ENCODE data around the gene UHRF1. TPM values are rescaled to one million over a fixed set of nuclear protein-coding genes. Genes with fewer than 3 reads are reported as not detected.

Gene UHRF1
- total and polyA plus RNA-seq, 3 donors from 2014 or later = 9.3 to 11.7 (median 10.0) TPM

GRCh38 chr19:4991996-4992698 lies 82.8 kb downstream of the UHRF1 start:
- H3K27me3 ChIP-seq = no peaks in the 10 kb centered on the region
- TF ChIP-seq POLR2A (IDR thresholded peaks at IDR 0.05) (no peak), CTCF (IDR thresholded peaks at IDR 0.05) (no peak)
- intact Hi-C loops (cut with DNase I; ENCODE audit: low total_unique reads) = no loop called here
- WGBS, 2 donors = 79 to 87% methylated on average over 13 of the region's 13 CpGs
- no peak for DNase-seq
- H3K4me1 ChIP-seq = peaks cover 19% of the 10 kb centered on the region
- H3K9me3 ChIP-seq = no peaks in the 10 kb centered on the region
- H3K36me3 ChIP-seq (ENCODE audit: low read depth, missing control alignments) = no peaks in the 10 kb centered on the region
- H3K27ac ChIP-seq = no peak overlapping the region
- H3K4me3 ChIP-seq = no peak overlapping the region

GRCh38 chr19:4993683-4994082 lies 84.4 kb downstream of the UHRF1 start:
- TF ChIP-seq POLR2A (IDR thresholded peaks at IDR 0.05) = no peak
- no peak for TF ChIP-seq CTCF (IDR thresholded peaks at IDR 0.05)
- H3K4me1 ChIP-seq = peaks cover 5% of the 10 kb centered on the region
- H3K36me3 ChIP-seq (ENCODE audit: low read depth, missing control alignments) = no peaks in the 10 kb centered on the region
- intact Hi-C loops (cut with DNase I; ENCODE audit: low total_unique reads) = no loop called here
- no peaks in the 10 kb centered on the region for H3K27me3 ChIP-seq
- H3K4me3 ChIP-seq = no peak overlapping the region
- 90 to 97% methylated on average over 3 of the region's 3 CpGs for WGBS, 2 donors
- no peaks in the 10 kb centered on the region for H3K9me3 ChIP-seq
- no peak for DNase-seq
- H3K27ac ChIP-seq = no peak overlapping the region

- no peaks in the 10 kb centered on the region for H3K36me3 ChIP-seq (ENCODE audit: low read depth, missing control alignments)
- no peak overlapping the region for H3K4me3 ChIP-seq
- H3K4me1 ChIP-seq = no peaks in the 10 kb centered on the region
- TF ChIP-seq POLR2A (IDR thresholded peaks at IDR 0.05) = no peak
- no peak for TF ChIP-seq CTCF (IDR thresholded peaks at IDR 0.05)
- WGBS, 2 donors = 84 to 86% methylated on average over 5 of the region's 5 CpGs
- no peak for DNase-seq
- H3K9me3 ChIP-seq = no peaks in the 10 kb centered on the region
- H3K27me3 ChIP-seq = no peaks in the 10 kb centered on the region
- no peak overlapping the region for H3K27ac ChIP-seq
- intact Hi-C loops (cut with DNase I; ENCODE audit: low total_unique reads) = no loop called here
Measured at GRCh38 chr19:4996701-4997100, 87.4 kb downstream of the UHRF1 start.

- Histone ChIP-seq H3K27ac (no peak overlapping the region), H3K27me3 (no peaks in the 10 kb centered on the region), H3K4me3 (no peak overlapping the region), H3K4me1 (no peaks in the 10 kb centered on the region), H3K9me3 (no peaks in the 10 kb centered on the region), H3K36me3 (ENCODE audit: low read depth, missing control alignments) (no peaks in the 10 kb centered on the region)
- no peak for DNase-seq
- WGBS, 2 donors = 95 to 97% methylated on average over 10 to 12 of the region's 12 CpGs
- intact Hi-C loops (cut with DNase I; ENCODE audit: low total_unique reads) = no loop called here
- TF ChIP-seq POLR2A (IDR thresholded peaks at IDR 0.05) (no peak), CTCF (IDR thresholded peaks at IDR 0.05) (no peak)
Measured at GRCh38 chr19:4997297-4997696, 88.0 kb downstream of the UHRF1 start.

GRCh38 chr19:5000120-5000611 lies 90.9 kb downstream of the UHRF1 start:
- intact Hi-C loops (cut with DNase I; ENCODE audit: low total_unique reads) = no loop called here

More at GRCh38 chr19:5000120-5000611, 90.9 kb downstream of the UHRF1 start:
- H3K27ac ChIP-seq = no peak overlapping the region
- 88 to 89% methylated on average over 6 of the region's 6 CpGs for WGBS, 2 donors
- DNase-seq = no peak
- no peaks in the 10 kb centered on the region for H3K27me3 ChIP-seq
- no peaks in the 10 kb centered on the region for H3K36me3 ChIP-seq (ENCODE audit: low read depth, missing control alignments)
- H3K4me1 ChIP-seq = no peaks in the 10 kb centered on the region
- TF ChIP-seq CTCF (IDR thresholded peaks at IDR 0.05) (no peak), POLR2A (IDR thresholded peaks at IDR 0.05) (no peak)
- H3K4me3 ChIP-seq = no peak overlapping the region
- H3K9me3 ChIP-seq = no peaks in the 10 kb centered on the region
